AG04449 (cell line): ENCODE measurements around the gene MT4.

Source experiments
- CTCF ChIA-PET: fragments of 350-600 bp; formaldehyde crosslinking; extraction: SDS; loops from one replicate; lab custom pipeline; 2021; ENCODE audit warnings: antibody characterized with exemption; lab: Yijun Ruan, JAX
- POLR2A ChIA-PET: fragments of 400-600, 350-600 bp; formaldehyde crosslinking; extraction: SDS; loops from one replicate; lab custom pipeline; 2020; ENCODE audit warnings: antibody characterized with exemption, inconsistent platforms; lab: Yijun Ruan, JAX
- DNase-seq: peaks from one replicate; pipeline ENCODE4 v3.0.0-alpha.2; 2010; ENCODE audit warnings: low read depth, low spot score
- H3K4me3 ChIP-seq: 2 replicates; pipeline ENCODE4 v1.5.1; 2011; ENCODE audit warnings: low read depth, mild to moderate bottlenecking, control low read depth, low read length
- CTCF ChIP-seq: IDR thresholded peaks from one replicate; pipeline ENCODE4 v1.5.1; 2011; ENCODE audit warnings: mild to moderate bottlenecking, moderate library complexity, low read length, control low read depth, inconsistent platforms; ENCODE audit not compliant: insufficient read depth; ENCODE audit errors: missing control alignments

The MT4 gene

DNA sequence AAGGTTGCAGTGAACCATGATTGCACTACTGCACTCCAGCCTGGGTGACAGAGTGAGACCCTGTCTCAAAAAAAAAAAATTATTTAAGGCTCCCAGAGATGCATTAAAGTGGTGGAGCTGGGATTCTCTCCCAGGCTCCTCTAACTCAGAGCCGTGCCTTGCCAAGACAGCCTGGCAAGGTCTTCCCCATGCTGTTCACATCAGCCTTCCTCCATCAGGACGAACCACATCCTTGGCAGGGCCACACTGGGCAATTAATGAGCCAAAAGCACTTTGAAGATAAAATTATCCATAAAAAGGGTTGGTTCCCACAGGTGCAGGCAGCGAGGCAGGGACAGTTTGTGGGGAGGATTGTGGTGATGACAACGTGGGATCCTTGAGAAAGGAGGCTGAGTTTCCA, 25.2 kb upstream of the MT4 start:
- POLR2A ChIA-PET: no interaction called here
- no peak for DNase-seq
- H3K4me3 ChIP-seq: no peak overlapping the region
- TF ChIP-seq CTCF: no peak
- CTCF ChIA-PET: no interaction called here

GRCh38 chr16:56542039-56542438, 22.8 kb upstream of the MT4 start:
- POLR2A ChIA-PET: no interaction called here
- no peak for DNase-seq
- TF ChIP-seq CTCF: no peak
- H3K4me3 ChIP-seq: no peak overlapping the region
- CTCF ChIA-PET: no interaction called here

DNA sequence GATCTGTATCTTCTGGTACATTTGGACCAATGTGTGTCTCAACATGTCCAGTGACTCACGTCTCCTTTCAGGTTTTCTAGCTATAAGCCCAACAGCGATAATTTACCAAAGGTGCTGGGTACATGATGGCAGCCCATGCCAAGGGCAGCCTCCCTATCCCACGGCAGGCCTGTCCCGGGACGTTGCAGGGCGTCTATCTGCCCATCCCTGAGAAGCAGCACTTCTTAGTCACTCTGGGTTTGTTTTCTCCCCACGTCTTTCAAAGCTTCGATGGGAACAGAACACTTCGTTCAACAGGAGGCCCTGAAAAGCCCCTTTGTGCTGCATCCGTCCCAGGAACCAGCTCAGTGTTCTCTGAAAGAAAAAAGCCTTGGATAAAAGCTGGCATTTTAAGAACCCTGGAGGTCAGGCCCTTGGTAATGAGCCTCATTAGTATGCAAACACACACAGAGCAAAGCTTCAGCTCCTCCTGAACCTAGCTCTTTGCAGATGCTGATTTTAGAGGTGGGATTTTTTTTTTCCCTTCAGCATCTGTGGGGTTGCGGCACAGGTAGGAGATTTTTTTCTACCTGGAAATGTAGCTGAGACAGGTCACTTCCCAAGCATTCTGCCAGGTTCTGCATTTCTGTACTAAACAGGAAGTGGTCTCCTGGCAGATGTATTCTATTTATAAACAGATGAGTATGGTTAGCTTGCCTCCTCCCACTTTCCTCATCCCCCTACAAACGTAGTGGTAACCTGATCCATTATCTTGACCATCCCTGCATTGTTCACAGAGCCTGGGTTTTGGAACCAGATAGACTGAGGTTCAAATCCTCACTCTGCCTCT, 17.5 kb upstream of the MT4 start:
- POLR2A ChIA-PET: no interaction called here
- CTCF ChIA-PET: interaction anchor here (0.6 to 1.6 kb wide), 6 partner anchors 10 to 241 kb away, joined by 3 to 6 read pairs (median 4); no protein-coding TSS in a partner anchor
- no peak overlapping the region for H3K4me3 ChIP-seq
- DNase-seq: peak; percentile 14
- no peak for TF ChIP-seq CTCF

GRCh38 chr16:56547949-56548567, 16.8 kb upstream of the MT4 start:
- ChIA-PET POLR2A (no interaction called here), CTCF (interaction anchor here (0.6 to 1.6 kb wide), 3 partner anchors 29 to 240 kb away, joined by 3 to 6 read pairs (median 5); no protein-coding TSS in a partner anchor)
- DNase-seq: no peak
- no peak overlapping the region for H3K4me3 ChIP-seq
- no peak for TF ChIP-seq CTCF

DNA sequence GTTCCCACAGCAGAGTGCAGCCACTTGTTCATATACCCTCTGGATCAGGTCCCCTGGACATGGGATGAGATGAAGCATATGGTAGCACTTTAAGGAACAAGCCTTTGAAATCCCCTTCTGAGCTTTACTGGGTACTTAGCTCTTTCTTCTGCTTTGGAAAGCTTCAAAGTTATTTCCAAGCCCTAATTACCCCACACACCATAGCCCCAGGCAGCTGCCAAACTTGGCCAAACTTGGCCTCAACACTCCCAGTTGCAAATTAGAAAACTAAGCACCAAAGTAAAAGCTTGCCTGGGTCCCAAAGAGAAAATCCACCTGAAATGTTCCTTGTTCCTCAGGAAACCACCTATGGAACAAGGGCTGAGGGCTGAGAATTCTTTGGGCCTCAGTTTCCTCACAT, 15.7 kb upstream of the MT4 start:
- H3K4me3 ChIP-seq: no peak overlapping the region
- CTCF ChIA-PET: no interaction called here
- POLR2A ChIA-PET: no interaction called here
- DNase-seq: no peak
- TF ChIP-seq CTCF: no peak

- no peak for TF ChIP-seq CTCF
- DNase-seq: no peak
- POLR2A ChIA-PET: no interaction called here
- CTCF ChIA-PET: interaction anchor here (1.1 kb wide), 1 partner anchor 36 kb away, joined by 4 read pairs; no protein-coding TSS in a partner anchor
- H3K4me3 ChIP-seq: no peak overlapping the region
Measured at GRCh38 chr16:56549744-56550385, 15.0 kb upstream of the MT4 start.
